NCI-H82 (cell line): Measurements from ENCODE around the gene TSEN2.
"Not testable (repeated sequence)": the region's sequence is repeated elsewhere in the genome, so short reads cannot be mapped to it uniquely, and the experiment has no call there.

Source experiments
- DNase-seq: peaks from one replicate; lab custom pipeline; 2025; lab: John Stamatoyannopoulos, UW

TSEN2 gene

DNA sequence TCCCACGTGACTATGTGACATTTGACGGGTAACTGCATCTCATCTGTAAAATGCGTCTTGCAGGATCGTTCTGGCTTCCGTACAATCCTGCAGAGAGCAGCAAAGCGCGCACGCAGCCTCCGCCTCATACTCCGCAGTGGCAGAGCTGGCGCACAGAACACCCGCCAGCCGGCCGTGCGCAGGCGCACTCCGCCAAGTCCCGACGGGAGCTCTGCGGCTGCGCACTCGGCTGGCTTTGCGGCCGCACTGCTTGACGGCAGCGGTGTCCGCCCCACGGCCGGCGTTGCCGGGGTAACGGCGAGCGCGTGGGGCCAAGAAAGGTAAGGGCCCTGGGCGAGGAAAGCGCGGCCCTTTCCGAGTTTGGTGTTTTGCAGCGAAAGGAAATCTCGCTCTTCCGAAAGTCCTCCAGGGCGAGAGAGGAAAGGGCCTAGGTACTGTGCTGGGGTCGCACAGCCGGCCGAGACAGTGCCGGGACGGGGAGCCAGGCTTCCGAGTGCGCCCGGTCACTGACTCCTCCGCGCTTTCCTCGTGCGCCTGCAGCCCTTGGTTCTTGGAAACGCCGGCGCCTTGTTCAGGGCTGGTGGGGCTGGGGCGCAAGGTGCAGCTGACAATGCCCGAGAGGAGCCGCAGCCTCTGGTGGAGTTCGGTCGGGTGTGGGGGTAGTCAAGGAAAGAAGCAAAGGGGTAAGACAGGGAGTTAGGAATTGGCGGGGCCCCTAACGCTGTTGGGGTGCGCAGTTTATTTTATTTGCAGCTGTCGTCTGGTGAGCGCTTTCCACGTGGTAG lies at the start of gene TSEN2:
TSS of gene TSEN2 (plus strand) at position 283 of the 785 bp plus-strand sequence. CDS start 5,321 bp downstream, outside the sequence.
- peak; percentile 94 for DNase-seq

GRCh38 chr3:12436514-12437220 lies 47.6 kb upstream of the TSEN2 start:
- DNase-seq = no peak

DNA sequence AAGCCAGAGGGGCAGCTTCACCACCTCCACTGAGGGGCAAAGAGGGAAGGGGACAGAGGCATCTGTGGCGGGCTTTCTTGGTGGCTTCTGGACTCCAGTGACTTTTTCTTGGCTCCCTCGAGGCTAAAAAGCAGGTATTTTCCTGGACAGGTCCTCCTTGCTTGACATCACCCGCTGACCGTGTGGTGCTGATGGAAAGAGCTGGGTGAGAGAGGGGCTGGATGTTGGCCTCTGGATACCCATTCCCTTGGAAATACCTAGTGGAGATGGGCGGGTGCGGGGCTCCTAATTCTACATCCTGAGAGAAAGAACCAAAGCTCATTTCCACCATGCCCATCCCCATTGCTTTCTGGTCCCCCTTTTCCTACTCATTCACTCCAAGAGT lies 47.1 kb upstream of the TSEN2 start:
- DNase-seq = no peak

GRCh38 chr3:12437861-12438260 lies 46.4 kb upstream of the TSEN2 start:
- no peak for DNase-seq

DNA sequence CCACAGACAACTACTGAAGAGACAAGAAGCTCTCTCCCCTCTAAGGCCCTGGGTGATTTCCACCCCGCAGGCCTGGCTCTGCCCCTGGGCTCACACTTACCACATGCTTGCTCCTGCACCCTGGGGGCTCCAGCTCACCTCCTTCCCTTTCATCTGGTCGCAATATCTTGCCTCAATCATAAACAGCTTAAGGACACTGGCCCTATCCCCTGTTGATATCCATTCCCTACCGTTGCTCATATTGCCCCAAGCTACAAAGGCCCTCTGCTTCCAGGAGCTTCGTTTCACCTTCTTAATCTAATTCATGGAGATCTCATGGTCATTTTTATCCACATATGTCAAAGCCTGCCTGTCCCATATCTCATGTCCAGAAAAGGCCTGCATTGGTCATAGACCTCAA lies 46.0 kb upstream of the TSEN2 start:
- DNase-seq = no peak

GRCh38 chr3:12439161-12439940 lies 44.9 kb upstream of the TSEN2 start:
- no peak for DNase-seq

GRCh38 chr3:12440927-12441714 lies 43.2 kb upstream of the TSEN2 start:
- DNase-seq = peak; percentile 12

GRCh38 chr3:12442654-12443501 lies 41.4 kb upstream of the TSEN2 start:
- DNase-seq = peak; percentile 4

DNA sequence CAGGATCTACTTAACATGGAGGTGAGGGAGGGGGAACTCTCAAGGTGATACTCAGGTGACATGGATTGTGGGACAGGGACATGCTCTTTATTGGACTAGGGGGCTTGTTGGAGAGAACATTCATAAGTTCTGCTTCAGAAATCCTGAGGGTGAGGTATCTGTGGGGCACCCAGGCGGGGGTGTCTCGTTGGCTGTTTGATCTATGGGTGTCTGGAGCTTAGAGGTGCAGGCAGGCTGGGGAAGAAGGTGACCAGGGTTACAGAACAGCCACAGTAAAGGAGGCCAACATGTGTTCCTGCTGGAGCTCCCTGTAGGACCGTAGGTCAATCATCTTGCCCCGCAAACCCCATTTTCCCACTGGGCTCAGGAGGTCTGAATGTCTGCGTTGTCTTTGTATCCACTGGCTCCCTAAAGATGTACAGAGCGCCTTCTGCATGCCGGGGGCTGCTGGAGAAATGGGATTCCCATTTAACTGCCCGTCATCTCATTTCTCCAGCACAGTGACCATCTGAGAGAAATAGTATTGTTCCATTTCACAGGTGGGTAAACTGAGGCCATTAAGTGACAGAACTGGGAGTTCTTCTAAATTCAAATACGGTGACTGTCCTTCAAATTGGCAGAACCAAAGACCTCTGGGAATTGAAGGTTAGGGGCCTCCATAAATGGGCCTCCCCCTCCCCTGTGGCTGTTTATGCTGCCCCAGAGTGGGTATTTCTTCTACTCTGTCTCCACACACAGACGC lies 40.3 kb upstream of the TSEN2 start:
- no peak for DNase-seq

DNA sequence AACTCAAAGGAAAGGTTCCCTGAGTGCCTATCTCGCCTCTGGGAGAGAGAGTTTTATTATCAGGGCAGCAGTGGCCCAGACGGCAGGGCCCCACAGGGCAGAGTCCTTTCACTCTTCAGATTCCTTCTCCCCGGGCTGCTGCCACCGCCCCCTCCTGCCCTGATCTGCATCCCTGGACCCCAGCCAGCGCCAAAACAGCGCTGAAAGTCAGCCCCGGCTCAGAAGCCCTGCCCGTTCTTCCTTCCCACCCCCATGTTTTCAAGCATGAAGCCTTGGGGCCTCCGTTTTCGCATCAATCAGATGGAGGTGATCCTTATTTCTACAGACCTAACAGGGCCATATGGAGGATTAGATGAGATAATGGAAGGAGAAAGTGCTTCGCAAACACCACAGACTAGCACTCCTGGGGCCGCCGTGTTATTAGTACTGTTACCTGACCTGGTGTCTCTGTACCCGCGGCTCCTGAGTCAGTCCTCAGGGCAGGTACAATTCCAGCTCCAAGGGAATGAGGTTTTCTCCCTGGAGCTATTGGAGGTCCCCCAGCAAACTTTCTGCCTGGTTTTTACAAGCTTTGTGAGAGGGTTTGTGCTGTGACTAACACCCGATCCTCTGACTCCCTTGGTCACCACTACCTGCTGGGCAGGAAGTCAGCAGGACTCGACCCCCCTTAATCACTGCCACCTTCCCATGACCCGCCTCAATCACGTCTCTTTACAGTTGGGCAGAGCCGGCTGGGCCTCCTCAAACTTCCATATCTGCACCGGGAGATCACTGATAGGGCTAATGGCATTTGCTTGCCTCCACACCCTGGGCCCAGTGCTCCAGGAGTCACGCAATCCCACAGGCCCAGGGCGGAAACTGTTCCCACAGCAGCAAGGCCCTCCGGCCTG lies 39.5 kb upstream of the TSEN2 start:
- no peak for DNase-seq

- no peak for DNase-seq
These were observed 38.6 kb upstream of the TSEN2 start for GRCh38 chr3:12445523-12446240.

DNA sequence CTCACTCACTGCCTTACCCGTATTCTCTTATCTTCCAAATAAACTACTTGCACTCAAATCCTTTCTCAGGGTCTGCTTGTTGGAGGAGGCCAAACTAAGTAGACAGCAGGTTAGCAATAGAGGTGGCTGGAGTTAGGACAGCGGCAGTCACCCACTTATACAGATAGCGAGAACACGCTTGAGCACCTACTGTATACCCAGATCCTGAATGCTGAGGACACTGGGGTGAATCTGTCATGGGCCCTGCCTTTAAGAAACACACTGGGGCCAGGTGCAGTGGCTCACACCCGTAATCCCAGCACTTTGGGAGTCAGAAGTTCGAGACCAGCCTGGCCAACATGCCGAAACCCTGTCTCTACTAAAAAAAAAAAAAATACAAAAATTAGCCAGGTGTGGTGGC lies 38.0 kb upstream of the TSEN2 start:
- DNase-seq = no peak

DNA sequence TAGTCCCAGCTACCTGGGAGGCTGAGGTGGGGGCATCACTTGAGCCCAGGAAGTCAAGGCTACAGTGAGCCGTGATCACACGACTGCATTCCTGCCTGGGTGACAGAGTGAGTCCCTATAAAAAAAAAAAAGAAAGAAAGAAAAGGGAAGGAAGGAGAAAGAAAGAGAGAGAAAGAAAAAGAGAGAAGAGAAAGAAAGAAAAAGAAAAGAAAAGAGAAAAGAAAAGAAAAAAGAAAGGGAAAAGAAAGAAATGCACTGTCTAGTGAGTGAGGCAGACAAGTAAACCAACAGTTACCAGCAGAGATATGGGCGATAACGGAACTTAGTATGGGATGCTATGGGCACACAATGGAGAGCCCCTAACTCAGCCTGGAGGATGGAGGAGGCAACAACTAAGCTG lies 37.2 kb upstream of the TSEN2 start:
- no peak for DNase-seq

- not testable (repeated sequence) for DNase-seq
These were observed 35.7 kb upstream of the TSEN2 start for GRCh38 chr3:12448404-12449202.

GRCh38 chr3:12449889-12450682 lies 34.2 kb upstream of the TSEN2 start:
- DNase-seq = peak; percentile 10

GRCh38 chr3:12451481-12451880 lies 32.8 kb upstream of the TSEN2 start:
- no peak for DNase-seq

DNA sequence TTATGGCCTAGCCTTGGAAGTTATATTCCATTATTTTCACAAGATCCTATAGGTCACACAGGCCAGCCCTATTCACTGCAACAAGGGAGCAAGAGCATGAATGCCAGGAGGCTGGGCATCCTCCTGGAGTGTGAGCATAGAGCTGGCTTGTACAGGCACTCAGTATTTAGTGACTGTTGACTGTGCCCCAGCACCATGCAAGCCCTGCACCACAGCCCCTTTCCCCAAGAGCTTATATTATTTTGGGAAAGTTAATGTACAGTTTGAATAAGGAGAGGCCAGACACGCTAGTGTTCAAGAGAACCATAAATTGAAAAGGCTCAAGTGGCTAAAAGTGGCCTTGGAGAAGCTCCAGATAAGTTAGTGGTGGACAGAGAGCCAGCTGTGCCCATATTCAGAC lies 32.3 kb upstream of the TSEN2 start:
- no peak for DNase-seq
